HepG2 (cell line): ENCODE measurements around the gene COG8. TPM values are rescaled to one million over a fixed set of nuclear protein-coding genes. Genes with fewer than 3 reads are reported as not detected.

Experiments
- AGO1 ChIP-seq: fragments of 200-400 bp; formaldehyde crosslinking; IDR thresholded peaks from 2 replicates; pipeline ENCODE4 v1.6.1; 2017; ENCODE audit warnings: mild to moderate bottlenecking, low read depth, low read length, moderate library complexity; ENCODE audit not compliant: poor library complexity, severe bottlenecking
- BORCS8-MEF2B ChIP-seq: sonication (generic); formaldehyde crosslinking; IDR thresholded peaks from 2 replicates; pipeline ENCODE4 v1.8.0; 2022; ENCODE audit warnings: mild to moderate bottlenecking, missing genetic modification reagents
- DPF2 ChIP-seq: sonication (generic); formaldehyde crosslinking; IDR thresholded peaks from 2 replicates; pipeline ENCODE4 v1.4.0; 2020; ENCODE audit warnings: mild to moderate bottlenecking, low read depth, missing genetic modification reagents, borderline replicate concordance
- ELF1 ChIP-seq: sonication (generic); formaldehyde crosslinking; IDR thresholded peaks from 2 replicates; pipeline ENCODE4 v1.4.0; 2020; ENCODE audit warnings: missing genetic modification reagents
- MBD4 ChIP-seq: IDR thresholded peaks from 2 replicates; pipeline ENCODE4 v1.6.1; 2012; ENCODE audit warnings: low read length, inconsistent platforms, borderline replicate concordance
- PRDM15 ChIP-seq: sonication (generic); formaldehyde crosslinking; IDR thresholded peaks from 2 replicates; pipeline ENCODE4 v1.4.0; 2020; ENCODE audit warnings: missing genetic modification reagents
- RBM39 ChIP-seq: fragments of 200-400 bp; formaldehyde crosslinking; IDR thresholded peaks from one replicate; pipeline ENCODE4 v1.6.1; 2018; ENCODE audit warnings: antibody characterized with exemption, mild to moderate bottlenecking, low read depth, low read length; ENCODE audit not compliant: poor library complexity, severe bottlenecking
- SATB2 ChIP-seq: sonication (generic); formaldehyde crosslinking; IDR thresholded peaks from 2 replicates; pipeline ENCODE4 v1.5.0; 2020; ENCODE audit warnings: missing genetic modification reagents
- SIX1 ChIP-seq: sonication (generic); formaldehyde crosslinking; IDR thresholded peaks from 2 replicates; pipeline ENCODE4 v1.4.0; 2020; ENCODE audit warnings: missing genetic modification reagents, borderline replicate concordance
- ZNF253 ChIP-seq: sonication (generic); formaldehyde crosslinking; IDR thresholded peaks from 2 replicates; pipeline ENCODE4 v1.8.0; 2022; ENCODE audit warnings: mild to moderate bottlenecking, missing genetic modification reagents, borderline replicate concordance
- ZNF576 ChIP-seq: sonication (generic); formaldehyde crosslinking; IDR thresholded peaks from 2 replicates; pipeline ENCODE4 v1.4.0; 2020; ENCODE audit warnings: mild to moderate bottlenecking, missing genetic modification reagents
- ZNF670 ChIP-seq: sonication (generic); formaldehyde crosslinking; IDR thresholded peaks from 2 replicates; pipeline ENCODE4 v1.8.0; 2022; ENCODE audit warnings: mild to moderate bottlenecking, missing genetic modification reagents, borderline replicate concordance
- ZNF687 ChIP-seq: sonication (generic); formaldehyde crosslinking; IDR thresholded peaks from 2 replicates; pipeline ENCODE4 v1.5.1; 2020; ENCODE audit warnings: mild to moderate bottlenecking, missing genetic modification reagents, moderate library complexity
- ZNF790 ChIP-seq: sonication (generic); formaldehyde crosslinking; IDR thresholded peaks from 2 replicates; pipeline ENCODE4 v1.8.0; 2022; ENCODE audit warnings: missing genetic modification reagents, mild to moderate bottlenecking, borderline replicate concordance
- polyA plus RNA-seq, 8 experiments: library from polyadenylated mRNA; depleted of rRNA in 3 of 8; stranded (reverse) in 7 of 8; unstranded in 1 of 8; fragments of >200 nt; fragmentation: Illumina TruSeq in 4 of 8; extraction: Trizol in 4 of 8; gene quantifications; 2 replicates each; pipeline versions ENCODE4 v1.2.1 to v1.2.3, GENCODE V29; 2011 to 2016; ENCODE audit warnings: low read depth in 4 of 8, missing spikeins in 1 of 8, mixed read lengths in 1 of 8; ENCODE audit not compliant: insufficient read depth in 1 of 8
- total RNA-seq, 5 experiments: library from RNA; depleted of rRNA; stranded (reverse); fragments of >200 nt; fragmentation: Illumina TruSeq; extraction: Trizol; gene quantifications; 2 replicates each; pipeline ENCODE4 v1.2.3, GENCODE V29; 2016; ENCODE audit warnings: low read depth in 1 of 5

COG8 gene
- total and polyA plus RNA-seq, 2 of the 13 experiments (the other 11 are each of a cell fraction or from before 2014, with no cell fraction given) = 45.5 to 52.1 TPM

- no peak for TF ChIP-seq ZNF687 (CRISPR knock-in tag)
- TF ChIP-seq ZNF790 (CRISPR knock-in tag) = no peak
- no peak for TF ChIP-seq BORCS8-MEF2B (CRISPR knock-in tag)
- no peak for TF ChIP-seq ZNF253 (CRISPR knock-in tag)
- peak; percentile 70 for TF ChIP-seq AGO1
- TF ChIP-seq SIX1 (CRISPR knock-in tag) = no peak
- no peak for TF ChIP-seq RBM39
- no peak; the same call in 1 of the 2 replicates for TF ChIP-seq ZNF576 (CRISPR knock-in tag)
- no peak for TF ChIP-seq MBD4
- no peak for TF ChIP-seq DPF2 (CRISPR knock-in tag)
- peak; percentile 67; the same call in 1 of the 2 replicates for TF ChIP-seq ZNF670 (CRISPR knock-in tag)
- TF ChIP-seq SATB2 (CRISPR knock-in tag) = 0 out of 2 replicates have a peak, but pooled peaks have one; percentile 13
- TF ChIP-seq ELF1 (CRISPR knock-in tag) = no peak
- TF ChIP-seq PRDM15 (CRISPR knock-in tag) = no peak
Observed at GRCh38 chr16:69329369-69330285, 9.7 kb downstream of the COG8 start (continued).
